Right renal pelvis (tissue), 4 donors: ENCODE data around the gene HLA-DOB. TPM values are rescaled to one million over a fixed set of nuclear protein-coding genes. Genes with fewer than 3 reads are reported as not detected.

Source experiments
- polyA plus RNA-seq, 4 donors: library from polyadenylated mRNA; unstranded; fragments of 120-200 nt; gene quantifications; one replicate each; pipeline ENCODE4 v1.2.1, GENCODE V29; 2013; ENCODE audit not compliant: insufficient read length in 4 of 4

The HLA-DOB gene
- polyA plus RNA-seq, 4 donors, result 0.13 to 0.19 (median 0.15) TPM; not detected in 1

Other genes starting within 250 kb of the HLA-DOB start
- 10 to 100 TPM; 31.7 to 64.3 (median 48.3) TPM for gene HLA-DRB1, start 227.2 kb downstream of the HLA-DOB start, polyA plus RNA-seq
- gene HLA-DQA1, start 179.6 kb downstream of the HLA-DOB start, polyA plus RNA-seq, result 1 to 10 TPM; 2.7 to 6.7 (median 3.6) TPM
- 1 to 10 TPM; 4.4 to 8.3 (median 6.1) TPM for gene HLA-DQB1, start 150.3 kb downstream of the HLA-DOB start, polyA plus RNA-seq
- gene HLA-DQA2, start 75.6 kb downstream of the HLA-DOB start, polyA plus RNA-seq, result under 1 TPM in 2 of 4 donors, not detected in 2; 0.14 to 0.38 TPM
- 1 to 10 TPM in 1 of 4 donors, under 1 TPM in 2, not detected in 1; 0.83 to 1.7 (median 0.89) TPM for gene HLA-DQB2, start 53.5 kb downstream of the HLA-DOB start, polyA plus RNA-seq
- 10 to 100 TPM; 11.9 to 14.8 (median 12.8) TPM for gene TAP2, start 21.7 kb upstream of the HLA-DOB start, polyA plus RNA-seq
- gene PSMB8, start 27.0 kb upstream of the HLA-DOB start, polyA plus RNA-seq, result 10 to 100 TPM; 24.1 to 25.5 (median 24.5) TPM
- 10 to 100 TPM in 3 of 4 donors, 1 to 10 TPM in 1; 10.0 to 12.7 (median 10.8) TPM for gene TAP1, start 36.7 kb upstream of the HLA-DOB start, polyA plus RNA-seq
- gene PSMB9, start 37.2 kb upstream of the HLA-DOB start, polyA plus RNA-seq, result 1 to 10 TPM; 5.7 to 7.4 (median 6.0) TPM
- 10 to 100 TPM; 70.0 to 77.3 (median 73.0) TPM for gene HLA-DMB, start 124.0 kb upstream of the HLA-DOB start, polyA plus RNA-seq
- gene HLA-DMA, start 136.1 kb upstream of the HLA-DOB start, polyA plus RNA-seq, result 10 to 100 TPM; 15.9 to 19.1 (median 17.2) TPM
- 100 to 1,000 TPM; 308 to 347 (median 326) TPM for gene BRD2, start 151.6 kb upstream of the HLA-DOB start, polyA plus RNA-seq
- 1 to 10 TPM; 4.7 to 5.8 (median 5.1) TPM for gene HLA-DOA, start 192.6 kb upstream of the HLA-DOB start, polyA plus RNA-seq